Smooth muscle cell (in vitro differentiated cells): ENCODE measurements around the gene BID. TPM values are rescaled to one million over a fixed set of nuclear protein-coding genes. Genes with fewer than 3 reads are reported as not detected.
"Not testable (repeated sequence)": the region's sequence is repeated elsewhere in the genome, so short reads cannot be mapped to it uniquely, and the experiment has no call there.

Experiments
- DNase-seq: peaks from one replicate; lab custom pipeline; 2025; ENCODE audit not compliant: unreplicated experiment; lab: John Stamatoyannopoulos, UW
- H2AFZ ChIP-seq: fragments of 200-600 bp; sonication (generic); 2 replicates; pipeline ENCODE4 v1.6.0; 2016; ENCODE audit warnings: antibody characterized with exemption, low read depth, mild to moderate bottlenecking
- H3F3A ChIP-seq: fragments of 200-600 bp; sonication (generic); 2 replicates; pipeline ENCODE4 v1.6.0; 2017; ENCODE audit warnings: antibody characterized with exemption, low read depth
- H3K27ac ChIP-seq: fragments of 200-600 bp; sonication (generic); 2 replicates; pipeline ENCODE4 v1.5.1; 2016; ENCODE audit warnings: low read depth, mild to moderate bottlenecking
- H3K27me3 ChIP-seq: fragments of 200-600 bp; sonication (generic); 2 replicates; pipeline ENCODE4 v1.6.1; 2016; ENCODE audit warnings: low read depth, mild to moderate bottlenecking
- H3K36me3 ChIP-seq: fragments of 200-600 bp; sonication (generic); 2 replicates; pipeline ENCODE4 v1.5.1; 2016; ENCODE audit warnings: low read depth
- H3K4me1 ChIP-seq: fragments of 200-600 bp; sonication (generic); 2 replicates; pipeline ENCODE4 v1.5.1; 2016; ENCODE audit warnings: low read depth
- H3K4me2 ChIP-seq: fragments of 200-600 bp; sonication (generic); 2 replicates; pipeline ENCODE4 v1.6.0; 2016; ENCODE audit warnings: mild to moderate bottlenecking
- H3K4me3 ChIP-seq: fragments of 200-600 bp; sonication (generic); 2 replicates; pipeline ENCODE4 v1.5.1; 2016; ENCODE audit warnings: mild to moderate bottlenecking
- H3K79me2 ChIP-seq: fragments of 200-600 bp; sonication (generic); 2 replicates; pipeline ENCODE4 v1.6.0; 2016; ENCODE audit warnings: low read depth, mild to moderate bottlenecking
- H3K9ac ChIP-seq: fragments of 200-600 bp; sonication (generic); 2 replicates; pipeline ENCODE4 v1.6.0; 2016; ENCODE audit warnings: low read depth
- H3K9me3 ChIP-seq: fragments of 200-600 bp; sonication (generic); replicated peaks from 2 replicates; pipeline ENCODE4 v1.5.1; 2016; ENCODE audit warnings: low read depth
- H4K20me1 ChIP-seq: fragments of 200-600 bp; sonication (generic); 2 replicates; pipeline ENCODE4 v1.6.0; 2016; ENCODE audit warnings: low read depth
- WGBS: methylation state at CpG from one replicate; pipeline ENCODE4 v1.1.7; 2016; ENCODE audit warnings: low lambda C conversion rate; 5-methylcytosine and 5-hydroxymethylcytosine counted together
- polyA plus RNA-seq: library from polyadenylated mRNA; unstranded; fragments of >200 nt; fragmentation: Nextera tagmentation; extraction: Ambion mirVana; gene quantifications from 2 replicates; pipeline ENCODE4 v1.2.1, GENCODE V29; 2016
- total RNA-seq: library from RNA; depleted of rRNA; stranded (reverse); fragments of >200 nt; gene quantifications from 2 replicates; pipeline ENCODE4 v1.2.3, GENCODE V29; 2014
- TF ChIP-seq, protein P1 (sequence below): fragments of 200-600 bp; sonication (generic); IDR thresholded peaks from 2 replicates; pipeline ENCODE4 v1.5.1; 2017; ENCODE audit warnings: borderline replicate concordance, mild to moderate bottlenecking, antibody characterized with exemption; ENCODE audit not compliant: insufficient read depth, poor library complexity, severe bottlenecking

The BID gene
- total and polyA plus RNA-seq, 2 experiments from 2014 or later = 8.1 to 26.9 TPM

- Histone ChIP-seq H3K79me2 (peaks cover 5% of the 10 kb centered on the region), H3K4me2 (no peak overlapping the region), H3K4me1 (no peaks in the 10 kb centered on the region), H3K9me3 (no peaks in the 10 kb centered on the region), H3F3A (no peaks in the 10 kb centered on the region), H3K36me3 (no peaks in the 10 kb centered on the region), H3K4me3 (no peak overlapping the region), H2AFZ (no peak overlapping the region), H3K27ac (no peak overlapping the region), H3K27me3 (no peaks in the 10 kb centered on the region), H4K20me1 (peaks cover 16% of the 10 kb centered on the region), H3K9ac (no peak overlapping the region)
- TF ChIP-seq, protein P1, sequence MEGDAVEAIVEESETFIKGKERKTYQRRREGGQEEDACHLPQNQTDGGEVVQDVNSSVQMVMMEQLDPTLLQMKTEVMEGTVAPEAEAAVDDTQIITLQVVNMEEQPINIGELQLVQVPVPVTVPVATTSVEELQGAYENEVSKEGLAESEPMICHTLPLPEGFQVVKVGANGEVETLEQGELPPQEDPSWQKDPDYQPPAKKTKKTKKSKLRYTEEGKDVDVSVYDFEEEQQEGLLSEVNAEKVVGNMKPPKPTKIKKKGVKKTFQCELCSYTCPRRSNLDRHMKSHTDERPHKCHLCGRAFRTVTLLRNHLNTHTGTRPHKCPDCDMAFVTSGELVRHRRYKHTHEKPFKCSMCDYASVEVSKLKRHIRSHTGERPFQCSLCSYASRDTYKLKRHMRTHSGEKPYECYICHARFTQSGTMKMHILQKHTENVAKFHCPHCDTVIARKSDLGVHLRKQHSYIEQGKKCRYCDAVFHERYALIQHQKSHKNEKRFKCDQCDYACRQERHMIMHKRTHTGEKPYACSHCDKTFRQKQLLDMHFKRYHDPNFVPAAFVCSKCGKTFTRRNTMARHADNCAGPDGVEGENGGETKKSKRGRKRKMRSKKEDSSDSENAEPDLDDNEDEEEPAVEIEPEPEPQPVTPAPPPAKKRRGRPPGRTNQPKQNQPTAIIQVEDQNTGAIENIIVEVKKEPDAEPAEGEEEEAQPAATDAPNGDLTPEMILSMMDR = no peak
- DNase-seq = no peak
- 91% methylated on average over 14 of the region's 14 CpGs for WGBS
Measured at GRCh38 chr22:17767233-17768065, 6.8 kb downstream of the BID start.

GRCh38 chr22:17764852-17765251, 9.4 kb downstream of the BID start:
- H3F3A ChIP-seq = not testable (repeated sequence)

GRCh38 chr22:17764036-17764435, 10.2 kb downstream of the BID start:
- Histone ChIP-seq H3K9me3 (no peaks in the 10 kb centered on the region), H3K9ac (no peak overlapping the region), H3K27me3 (no peaks in the 10 kb centered on the region), H3K27ac (no peak overlapping the region), H4K20me1 (peaks cover 4% of the 10 kb centered on the region), H3K4me1 (no peaks in the 10 kb centered on the region), H3F3A (no peaks in the 10 kb centered on the region), H3K4me2 (no peak overlapping the region), H3K79me2 (peaks cover 5% of the 10 kb centered on the region), H3K4me3 (no peak overlapping the region), H2AFZ (no peak overlapping the region), H3K36me3 (no peaks in the 10 kb centered on the region)
- no peak for DNase-seq
- TF ChIP-seq, protein P1 = no peak
- WGBS = 87% methylated on average over 5 of the region's 5 CpGs

More at GRCh38 chr22:17764852-17765251, 9.4 kb downstream of the BID start:
- H3K79me2 ChIP-seq, H3K4me3 ChIP-seq, H3K9ac ChIP-seq, H3K27me3 ChIP-seq, H3K36me3 ChIP-seq, H3K27ac ChIP-seq, H3K4me1 ChIP-seq, H3K9me3 ChIP-seq, H2AFZ ChIP-seq, H4K20me1 ChIP-seq, H3K4me2 ChIP-seq, DNase-seq: not testable (repeated sequence)
- 94% methylated on average over 5 of the region's 5 CpGs for WGBS

DNA sequence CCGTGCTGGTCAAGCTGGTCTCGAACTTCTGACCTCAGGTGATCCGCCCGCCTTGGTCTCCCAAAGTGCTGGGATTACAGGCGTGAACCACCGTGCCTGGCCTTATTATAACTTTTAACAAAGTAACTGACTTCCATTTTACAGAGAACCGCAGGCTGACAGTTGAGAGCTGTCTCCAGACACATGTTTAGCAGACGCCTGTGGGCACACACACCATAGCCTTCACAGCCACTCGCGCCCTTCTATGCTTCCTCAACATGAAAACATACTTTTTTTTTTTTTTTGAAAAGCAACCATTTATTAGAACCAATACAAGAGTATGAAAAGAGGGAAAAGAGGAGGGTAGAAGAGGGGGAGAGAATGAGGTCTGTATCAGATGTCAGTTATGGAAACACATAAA, 10.8 kb downstream of the BID start:
- H3K27ac ChIP-seq, H2AFZ ChIP-seq, H3K27me3 ChIP-seq, H3F3A ChIP-seq, H3K79me2 ChIP-seq, H3K4me1 ChIP-seq, H3K4me3 ChIP-seq, DNase-seq, H3K4me2 ChIP-seq, H3K9ac ChIP-seq, H3K36me3 ChIP-seq, H4K20me1 ChIP-seq, H3K9me3 ChIP-seq: not testable (repeated sequence)
- 94% methylated on average over 10 of the region's 10 CpGs for WGBS
